ENCODE measurements around the gene BHLHA9. TPM values are rescaled to one million over a fixed set of nuclear protein-coding genes. Genes with fewer than 3 reads are reported as not detected.

Gene BHLHA9
- total RNA-seq, 4 donors from 2014 or later, result not detected

- ATAC-seq (ENCODE audit: low FRiP score) (no peak), DNase-seq (ENCODE audit: low spot score) (no peak)
- TF ChIP-seq CTCF (IDR thresholded peaks at IDR 0.05), result no peak
These were observed 5.1 kb downstream of the BHLHA9 start for GRCh38 chr17:1275205-1275961.

GRCh38 chr17:1275962-1276736 is 5.9 kb downstream of the BHLHA9 start:
- DNase-seq (ENCODE audit: low spot score), result peak; percentile 70
- peak; percentile 55 for ATAC-seq (ENCODE audit: low FRiP score)
- peak in 1 of 3 donors; percentile 37 for TF ChIP-seq CTCF (IDR thresholded peaks at IDR 0.05)

GRCh38 chr17:1280652-1281051 is 10.4 kb downstream of the BHLHA9 start:
- DNase-seq (ENCODE audit: low spot score) (no peak), ATAC-seq (ENCODE audit: low FRiP score) (no peak)
- TF ChIP-seq CTCF (IDR thresholded peaks at IDR 0.05), result no peak

- no peak for DNase-seq (ENCODE audit: low spot score)
- no peak for TF ChIP-seq CTCF (IDR thresholded peaks at IDR 0.05)
- ATAC-seq (ENCODE audit: low FRiP score), result peak; percentile 53
These were observed 16.3 kb downstream of the BHLHA9 start for GRCh38 chr17:1286379-1287106.

- ATAC-seq (ENCODE audit: low FRiP score), result no peak
- no peak for TF ChIP-seq CTCF (IDR thresholded peaks at IDR 0.05)
- DNase-seq (ENCODE audit: low spot score), result no peak
These were observed 19.5 kb downstream of the BHLHA9 start for GRCh38 chr17:1289695-1290094.

- DNase-seq (ENCODE audit: low spot score) (no peak), ATAC-seq (ENCODE audit: low FRiP score) (no peak)
- no peak for TF ChIP-seq CTCF (IDR thresholded peaks at IDR 0.05)
These were observed 20.4 kb downstream of the BHLHA9 start for GRCh38 chr17:1290676-1291075.
